ENCODE measurements around the gene GABBR2. TPM values are rescaled to one million over a fixed set of nuclear protein-coding genes. Genes with fewer than 3 reads are reported as not detected.

GABBR2 gene
- total and polyA plus RNA-seq, 2 experiments from 2014 or later, result 0.89 to 1.3 TPM

DNA sequence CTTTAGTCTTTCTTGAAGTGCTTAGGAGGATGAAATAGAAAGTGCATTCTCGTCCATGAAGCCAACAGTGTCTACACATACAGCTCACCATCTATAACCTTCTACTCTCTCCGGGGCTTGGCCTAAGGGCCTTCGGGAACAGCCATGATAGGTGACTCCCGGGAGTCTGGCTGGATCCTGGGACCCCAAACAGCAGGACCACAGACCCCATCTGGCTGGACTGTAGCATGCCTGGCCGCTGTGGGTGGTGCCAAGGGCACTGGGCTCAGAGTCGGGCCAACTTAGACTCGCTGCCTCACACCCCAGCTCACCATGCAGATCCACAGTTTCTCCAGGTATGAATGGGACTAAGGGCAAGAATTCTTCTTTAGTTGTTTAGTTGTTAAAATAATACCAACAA is 16.3 kb downstream of the GABBR2 start (continued):
- TF ChIP-seq, protein P1, sequence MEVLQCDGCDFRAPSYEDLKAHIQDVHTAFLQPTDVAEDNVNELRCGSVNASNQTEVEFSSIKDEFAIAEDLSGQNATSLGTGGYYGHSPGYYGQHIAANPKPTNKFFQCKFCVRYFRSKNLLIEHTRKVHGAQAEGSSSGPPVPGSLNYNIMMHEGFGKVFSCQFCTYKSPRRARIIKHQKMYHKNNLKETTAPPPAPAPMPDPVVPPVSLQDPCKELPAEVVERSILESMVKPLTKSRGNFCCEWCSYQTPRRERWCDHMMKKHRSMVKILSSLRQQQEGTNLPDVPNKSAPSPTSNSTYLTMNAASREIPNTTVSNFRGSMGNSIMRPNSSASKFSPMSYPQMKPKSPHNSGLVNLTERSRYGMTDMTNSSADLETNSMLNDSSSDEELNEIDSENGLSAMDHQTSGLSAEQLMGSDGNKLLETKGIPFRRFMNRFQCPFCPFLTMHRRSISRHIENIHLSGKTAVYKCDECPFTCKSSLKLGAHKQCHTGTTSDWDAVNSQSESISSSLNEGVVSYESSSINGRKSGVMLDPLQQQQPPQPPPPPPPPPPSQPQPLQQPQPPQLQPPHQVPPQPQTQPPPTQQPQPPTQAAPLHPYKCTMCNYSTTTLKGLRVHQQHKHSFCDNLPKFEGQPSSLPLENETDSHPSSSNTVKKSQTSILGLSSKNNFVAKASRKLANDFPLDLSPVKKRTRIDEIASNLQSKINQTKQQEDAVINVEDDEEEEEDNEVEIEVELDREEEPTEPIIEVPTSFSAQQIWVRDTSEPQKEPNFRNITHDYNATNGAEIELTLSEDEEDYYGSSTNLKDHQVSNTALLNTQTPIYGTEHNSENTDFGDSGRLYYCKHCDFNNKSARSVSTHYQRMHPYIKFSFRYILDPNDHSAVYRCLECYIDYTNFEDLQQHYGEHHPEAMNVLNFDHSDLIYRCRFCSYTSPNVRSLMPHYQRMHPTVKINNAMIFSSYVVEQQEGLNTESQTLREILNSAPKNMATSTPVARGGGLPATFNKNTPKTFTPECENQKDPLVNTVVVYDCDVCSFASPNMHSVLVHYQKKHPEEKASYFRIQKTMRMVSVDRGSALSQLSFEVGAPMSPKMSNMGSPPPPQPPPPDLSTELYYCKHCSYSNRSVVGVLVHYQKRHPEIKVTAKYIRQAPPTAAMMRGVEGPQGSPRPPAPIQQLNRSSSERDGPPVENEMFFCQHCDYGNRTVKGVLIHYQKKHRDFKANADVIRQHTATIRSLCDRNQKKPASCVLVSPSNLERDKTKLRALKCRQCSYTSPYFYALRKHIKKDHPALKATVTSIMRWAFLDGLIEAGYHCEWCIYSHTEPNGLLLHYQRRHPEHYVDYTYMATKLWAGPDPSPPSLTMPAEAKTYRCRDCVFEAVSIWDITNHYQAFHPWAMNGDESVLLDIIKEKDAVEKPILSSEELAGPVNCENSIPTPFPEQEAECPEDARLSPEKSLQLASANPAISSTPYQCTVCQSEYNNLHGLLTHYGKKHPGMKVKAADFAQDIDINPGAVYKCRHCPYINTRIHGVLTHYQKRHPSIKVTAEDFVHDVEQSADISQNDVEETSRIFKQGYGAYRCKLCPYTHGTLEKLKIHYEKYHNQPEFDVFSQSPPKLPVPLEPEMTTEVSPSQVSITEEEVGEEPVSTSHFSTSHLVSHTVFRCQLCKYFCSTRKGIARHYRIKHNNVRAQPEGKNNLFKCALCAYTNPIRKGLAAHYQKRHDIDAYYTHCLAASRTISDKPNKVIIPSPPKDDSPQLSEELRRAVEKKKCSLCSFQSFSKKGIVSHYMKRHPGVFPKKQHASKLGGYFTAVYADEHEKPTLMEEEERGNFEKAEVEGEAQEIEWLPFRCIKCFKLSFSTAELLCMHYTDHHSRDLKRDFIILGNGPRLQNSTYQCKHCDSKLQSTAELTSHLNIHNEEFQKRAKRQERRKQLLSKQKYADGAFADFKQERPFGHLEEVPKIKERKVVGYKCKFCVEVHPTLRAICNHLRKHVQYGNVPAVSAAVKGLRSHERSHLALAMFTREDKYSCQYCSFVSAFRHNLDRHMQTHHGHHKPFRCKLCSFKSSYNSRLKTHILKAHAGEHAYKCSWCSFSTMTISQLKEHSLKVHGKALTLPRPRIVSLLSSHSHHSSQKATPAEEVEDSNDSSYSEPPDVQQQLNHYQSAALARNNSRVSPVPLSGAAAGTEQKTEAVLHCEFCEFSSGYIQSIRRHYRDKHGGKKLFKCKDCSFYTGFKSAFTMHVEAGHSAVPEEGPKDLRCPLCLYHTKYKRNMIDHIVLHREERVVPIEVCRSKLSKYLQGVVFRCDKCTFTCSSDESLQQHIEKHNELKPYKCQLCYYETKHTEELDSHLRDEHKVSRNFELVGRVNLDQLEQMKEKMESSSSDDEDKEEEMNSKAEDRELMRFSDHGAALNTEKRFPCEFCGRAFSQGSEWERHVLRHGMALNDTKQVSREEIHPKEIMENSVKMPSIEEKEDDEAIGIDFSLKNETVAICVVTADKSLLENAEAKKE (CRISPR knock-in tag; IDR thresholded peaks at IDR 0.05), result no peak
- TF ChIP-seq STAT1 (IDR thresholded peaks at IDR 0.05; ENCODE audit: unreplicated experiment), result no peak
- no peak for TF ChIP-seq ZNF114 (CRISPR knock-in tag; IDR thresholded peaks at IDR 0.05)
- no peak for TF ChIP-seq CREB1 (CRISPR knock-in tag; IDR thresholded peaks at IDR 0.05; ENCODE audit: low read depth)
- no peak for TF ChIP-seq JUNB (IDR thresholded peaks at IDR 0.05; ENCODE audit: unreplicated experiment)
- TF ChIP-seq, protein P2, sequence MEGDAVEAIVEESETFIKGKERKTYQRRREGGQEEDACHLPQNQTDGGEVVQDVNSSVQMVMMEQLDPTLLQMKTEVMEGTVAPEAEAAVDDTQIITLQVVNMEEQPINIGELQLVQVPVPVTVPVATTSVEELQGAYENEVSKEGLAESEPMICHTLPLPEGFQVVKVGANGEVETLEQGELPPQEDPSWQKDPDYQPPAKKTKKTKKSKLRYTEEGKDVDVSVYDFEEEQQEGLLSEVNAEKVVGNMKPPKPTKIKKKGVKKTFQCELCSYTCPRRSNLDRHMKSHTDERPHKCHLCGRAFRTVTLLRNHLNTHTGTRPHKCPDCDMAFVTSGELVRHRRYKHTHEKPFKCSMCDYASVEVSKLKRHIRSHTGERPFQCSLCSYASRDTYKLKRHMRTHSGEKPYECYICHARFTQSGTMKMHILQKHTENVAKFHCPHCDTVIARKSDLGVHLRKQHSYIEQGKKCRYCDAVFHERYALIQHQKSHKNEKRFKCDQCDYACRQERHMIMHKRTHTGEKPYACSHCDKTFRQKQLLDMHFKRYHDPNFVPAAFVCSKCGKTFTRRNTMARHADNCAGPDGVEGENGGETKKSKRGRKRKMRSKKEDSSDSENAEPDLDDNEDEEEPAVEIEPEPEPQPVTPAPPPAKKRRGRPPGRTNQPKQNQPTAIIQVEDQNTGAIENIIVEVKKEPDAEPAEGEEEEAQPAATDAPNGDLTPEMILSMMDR (conservative IDR thresholded peaks at IDR 0.05; ENCODE audit: low read depth in 2 of 2), result no peak
- no peak for TF ChIP-seq EZH2phosphoT487 (IDR thresholded peaks at IDR 0.05; ENCODE audit: unreplicated experiment)

DNA sequence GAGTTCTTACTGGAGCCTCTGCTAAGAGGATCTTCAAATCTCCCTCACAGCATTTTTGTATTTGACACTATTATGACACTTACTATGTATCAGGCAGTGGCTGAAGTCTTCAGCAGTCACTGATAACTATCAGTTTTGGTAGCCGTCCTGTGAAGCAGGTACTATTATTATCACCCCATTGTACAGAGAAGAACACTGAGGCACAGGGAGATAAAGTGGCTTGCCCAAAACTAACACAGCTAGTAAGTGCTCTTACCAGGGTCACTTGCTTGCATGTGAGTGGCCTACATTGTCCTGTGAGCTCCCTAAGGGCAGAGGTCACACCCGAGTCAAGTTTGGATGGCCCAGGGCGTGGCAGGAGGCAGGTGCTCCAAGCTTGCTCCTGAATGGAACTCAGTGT is 16.8 kb downstream of the GABBR2 start:
- no peak overlapping the region for H3K27ac ChIP-seq (ENCODE audit: low read depth)
- no peaks in the 10 kb centered on the region for H3F3A ChIP-seq (replicated peaks; ENCODE audit: low read depth)
- H3K9me2 ChIP-seq (ENCODE audit: insufficient read depth), result no peaks in the 10 kb centered on the region
- no peak overlapping the region for H3K4me3 Mint-ChIP-seq
- H3K36me3 ChIP-seq (ENCODE audit: insufficient read depth), result no peaks in the 10 kb centered on the region
- H3K27me3 Mint-ChIP-seq (ENCODE audit: insufficient read depth, low read depth, poor library complexity), result peaks cover 8% of the 10 kb centered on the region
- no peak overlapping the region for H3K4me2 ChIP-seq
- ATAC-seq, result no peak
- no peak for DNase-seq (ENCODE audit: low spot score)
- H3K36me3 Mint-ChIP-seq (ENCODE audit: low read depth), result no peaks in the 10 kb centered on the region
- no peak overlapping the region for H2AFZ ChIP-seq
- H3K79me2 ChIP-seq (replicated peaks; ENCODE audit: insufficient read depth), result no peaks in the 10 kb centered on the region
- H3K4me3 ChIP-seq, result no peak overlapping the region
- no peaks in the 10 kb centered on the region for H4K20me1 ChIP-seq (replicated peaks; ENCODE audit: insufficient read depth)
- H3K27ac Mint-ChIP-seq, result no peak overlapping the region
- H3K27me3 ChIP-seq (ENCODE audit: insufficient read depth), result no peaks in the 10 kb centered on the region
- H3K4me1 ChIP-seq (ENCODE audit: insufficient read depth), result no peaks in the 10 kb centered on the region
- no peaks in the 10 kb centered on the region for H3K9me3 Mint-ChIP-seq
- H3K4me1 Mint-ChIP-seq, result peaks cover 5% of the 10 kb centered on the region
- TF ChIP-seq EZH2 (IDR thresholded peaks at IDR 0.05; ENCODE audit: low read depth, unreplicated experiment) (no peak), CREB1 (CRISPR knock-in tag; IDR thresholded peaks at IDR 0.05; ENCODE audit: low read depth) (no peak), JUNB (IDR thresholded peaks at IDR 0.05; ENCODE audit: unreplicated experiment) (no peak), NANOG (IDR thresholded peaks at IDR 0.05; ENCODE audit: borderline replicate concordance) (no peak), STAT1 (IDR thresholded peaks at IDR 0.05; ENCODE audit: unreplicated experiment) (no peak), ZNF331 (CRISPR knock-in tag; IDR thresholded peaks at IDR 0.05; ENCODE audit: low read depth) (no peak), POLR2AphosphoS5 (IDR thresholded peaks at IDR 0.05; ENCODE audit: low read depth) (no peak), ZNF114 (CRISPR knock-in tag; IDR thresholded peaks at IDR 0.05) (no peak), EZH2phosphoT487 (IDR thresholded peaks at IDR 0.05; ENCODE audit: unreplicated experiment) (no peak)
- TF ChIP-seq, protein P3, sequence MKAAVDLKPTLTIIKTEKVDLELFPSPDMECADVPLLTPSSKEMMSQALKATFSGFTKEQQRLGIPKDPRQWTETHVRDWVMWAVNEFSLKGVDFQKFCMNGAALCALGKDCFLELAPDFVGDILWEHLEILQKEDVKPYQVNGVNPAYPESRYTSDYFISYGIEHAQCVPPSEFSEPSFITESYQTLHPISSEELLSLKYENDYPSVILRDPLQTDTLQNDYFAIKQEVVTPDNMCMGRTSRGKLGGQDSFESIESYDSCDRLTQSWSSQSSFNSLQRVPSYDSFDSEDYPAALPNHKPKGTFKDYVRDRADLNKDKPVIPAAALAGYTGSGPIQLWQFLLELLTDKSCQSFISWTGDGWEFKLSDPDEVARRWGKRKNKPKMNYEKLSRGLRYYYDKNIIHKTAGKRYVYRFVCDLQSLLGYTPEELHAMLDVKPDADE (IDR thresholded peaks at IDR 0.05), result no peak
- TF ChIP-seq, protein P4, sequence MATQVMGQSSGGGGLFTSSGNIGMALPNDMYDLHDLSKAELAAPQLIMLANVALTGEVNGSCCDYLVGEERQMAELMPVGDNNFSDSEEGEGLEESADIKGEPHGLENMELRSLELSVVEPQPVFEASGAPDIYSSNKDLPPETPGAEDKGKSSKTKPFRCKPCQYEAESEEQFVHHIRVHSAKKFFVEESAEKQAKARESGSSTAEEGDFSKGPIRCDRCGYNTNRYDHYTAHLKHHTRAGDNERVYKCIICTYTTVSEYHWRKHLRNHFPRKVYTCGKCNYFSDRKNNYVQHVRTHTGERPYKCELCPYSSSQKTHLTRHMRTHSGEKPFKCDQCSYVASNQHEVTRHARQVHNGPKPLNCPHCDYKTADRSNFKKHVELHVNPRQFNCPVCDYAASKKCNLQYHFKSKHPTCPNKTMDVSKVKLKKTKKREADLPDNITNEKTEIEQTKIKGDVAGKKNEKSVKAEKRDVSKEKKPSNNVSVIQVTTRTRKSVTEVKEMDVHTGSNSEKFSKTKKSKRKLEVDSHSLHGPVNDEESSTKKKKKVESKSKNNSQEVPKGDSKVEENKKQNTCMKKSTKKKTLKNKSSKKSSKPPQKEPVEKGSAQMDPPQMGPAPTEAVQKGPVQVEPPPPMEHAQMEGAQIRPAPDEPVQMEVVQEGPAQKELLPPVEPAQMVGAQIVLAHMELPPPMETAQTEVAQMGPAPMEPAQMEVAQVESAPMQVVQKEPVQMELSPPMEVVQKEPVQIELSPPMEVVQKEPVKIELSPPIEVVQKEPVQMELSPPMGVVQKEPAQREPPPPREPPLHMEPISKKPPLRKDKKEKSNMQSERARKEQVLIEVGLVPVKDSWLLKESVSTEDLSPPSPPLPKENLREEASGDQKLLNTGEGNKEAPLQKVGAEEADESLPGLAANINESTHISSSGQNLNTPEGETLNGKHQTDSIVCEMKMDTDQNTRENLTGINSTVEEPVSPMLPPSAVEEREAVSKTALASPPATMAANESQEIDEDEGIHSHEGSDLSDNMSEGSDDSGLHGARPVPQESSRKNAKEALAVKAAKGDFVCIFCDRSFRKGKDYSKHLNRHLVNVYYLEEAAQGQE (IDR thresholded peaks at IDR 0.05; ENCODE audit: unreplicated experiment), result no peak

All from GM23338 (cell line).